HG03108 (cell line): ENCODE data around the gene FBXO47.

Experiments used
- ATAC-seq: cut with Tn5 transposase; IDR thresholded peaks from one replicate; pipeline ENCODE4 v1.9.1; 2021; ENCODE audit warnings: moderate library complexity; ENCODE audit not compliant: unreplicated experiment

FBXO47 gene

GRCh38 chr17:38967290-38967738 lies at the start of gene FBXO47:
FBXO47 (minus strand) TSS chr17:38967403; CDS start chr17:38963025, 4,378 bp downstream.
- ATAC-seq = no peak

DNA sequence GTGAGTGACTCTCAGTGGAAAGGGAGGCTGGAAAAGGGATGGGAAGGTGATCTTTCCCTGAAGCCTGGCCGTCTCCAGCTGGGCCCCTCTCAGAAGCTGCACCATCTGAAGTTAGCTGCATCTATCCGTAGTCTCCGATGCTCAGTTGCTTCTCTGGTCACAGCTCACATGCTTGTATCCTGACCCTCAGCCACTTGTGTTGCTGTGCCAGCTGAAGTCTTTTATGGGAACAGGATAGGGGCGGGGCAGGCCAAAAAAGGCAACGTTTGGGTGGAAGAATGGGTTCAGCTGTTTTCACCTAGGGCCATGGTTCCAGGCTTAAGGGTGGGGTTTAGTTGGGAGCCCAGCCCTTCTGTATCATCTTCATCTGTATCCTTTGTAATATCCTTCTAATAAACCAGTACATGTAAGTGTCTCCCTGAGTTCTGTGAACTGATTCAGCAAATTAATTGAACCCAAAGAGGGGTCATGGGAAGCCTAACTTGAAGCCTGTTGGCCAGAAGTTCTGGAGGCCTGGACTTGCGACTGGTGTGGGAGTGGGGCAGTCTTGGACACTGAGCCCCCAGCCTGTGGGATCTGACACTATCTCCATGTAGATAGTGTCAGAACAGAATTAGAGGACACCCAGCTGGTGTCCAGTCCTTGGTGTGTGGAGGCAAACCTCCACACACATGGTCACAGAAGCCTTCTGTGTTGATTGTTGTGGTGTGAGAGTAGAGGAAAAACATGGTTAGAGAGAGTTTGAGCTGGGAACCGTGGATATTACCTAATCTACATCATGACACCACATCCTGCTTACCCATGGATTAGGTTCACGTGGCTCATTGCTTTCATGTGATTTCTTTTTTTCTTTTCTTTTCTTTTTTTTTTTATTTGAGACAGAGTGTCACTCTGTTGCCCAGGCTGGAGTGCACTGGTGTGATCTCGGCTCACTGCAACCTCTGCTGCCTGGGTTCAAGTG lies 49.3 kb upstream of the FBXO47 start:
- no peak for ATAC-seq

DNA sequence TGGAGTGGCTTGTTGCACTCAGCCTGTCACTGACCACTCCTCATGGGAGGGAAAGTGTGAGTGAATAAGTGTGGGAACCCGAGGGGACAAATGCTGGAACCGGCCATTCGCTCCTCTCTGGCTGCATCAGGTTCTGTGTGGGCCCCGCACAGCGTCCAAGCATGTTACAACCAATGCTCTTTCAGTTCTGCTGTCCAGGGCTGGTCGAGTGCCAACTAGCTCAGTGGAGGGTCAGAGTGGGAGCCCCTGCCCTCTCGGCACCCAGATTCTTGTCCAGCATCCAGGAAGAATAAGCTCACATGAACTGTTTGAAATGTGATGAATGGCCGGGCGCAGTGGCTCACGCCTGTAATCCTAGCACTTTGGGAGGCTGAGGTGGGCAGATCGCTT lies 48.3 kb upstream of the FBXO47 start:
- ATAC-seq = no peak

GRCh38 chr17:39014795-39015545 lies 47.8 kb upstream of the FBXO47 start:
- no peak for ATAC-seq

DNA sequence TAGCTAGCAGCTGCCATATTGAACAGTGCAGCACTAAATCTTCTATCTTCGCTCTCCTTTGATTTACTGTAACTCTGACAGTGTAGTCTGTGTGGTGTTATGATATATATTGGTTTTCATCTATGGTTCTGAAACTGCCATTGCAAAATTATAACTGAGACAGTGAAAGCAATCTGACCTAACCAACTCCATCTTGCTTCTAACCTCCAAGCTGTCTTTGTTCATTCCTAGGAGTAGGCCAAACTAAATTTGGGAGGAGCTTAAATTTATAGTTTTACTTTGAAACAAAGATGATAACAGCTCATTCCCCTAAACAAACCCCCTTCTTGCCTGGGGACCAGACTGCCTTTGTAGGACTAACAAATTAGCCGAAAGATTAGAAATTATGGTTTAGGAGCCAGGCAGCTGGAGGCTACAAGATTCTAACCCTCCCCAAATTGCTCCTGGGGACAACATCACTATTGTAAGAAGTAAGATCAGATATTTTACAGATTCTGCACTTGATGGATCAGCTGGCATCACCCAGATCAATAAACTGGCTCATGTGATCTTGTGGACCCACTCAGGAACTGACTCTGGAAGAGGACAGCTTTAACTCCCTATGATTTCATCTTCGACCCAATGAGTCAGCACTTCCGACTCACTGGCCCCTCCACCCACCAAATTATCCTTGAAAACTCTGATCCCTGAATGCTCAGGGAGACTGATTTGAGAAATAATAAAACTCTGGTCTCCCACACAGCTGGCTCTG lies 47.0 kb upstream of the FBXO47 start:
- no peak for ATAC-seq

- no peak for ATAC-seq
These were observed 45.5 kb upstream of the FBXO47 start for GRCh38 chr17:39012725-39013124.

- ATAC-seq = no peak
These were observed 44.8 kb upstream of the FBXO47 start for GRCh38 chr17:39011907-39012468.

DNA sequence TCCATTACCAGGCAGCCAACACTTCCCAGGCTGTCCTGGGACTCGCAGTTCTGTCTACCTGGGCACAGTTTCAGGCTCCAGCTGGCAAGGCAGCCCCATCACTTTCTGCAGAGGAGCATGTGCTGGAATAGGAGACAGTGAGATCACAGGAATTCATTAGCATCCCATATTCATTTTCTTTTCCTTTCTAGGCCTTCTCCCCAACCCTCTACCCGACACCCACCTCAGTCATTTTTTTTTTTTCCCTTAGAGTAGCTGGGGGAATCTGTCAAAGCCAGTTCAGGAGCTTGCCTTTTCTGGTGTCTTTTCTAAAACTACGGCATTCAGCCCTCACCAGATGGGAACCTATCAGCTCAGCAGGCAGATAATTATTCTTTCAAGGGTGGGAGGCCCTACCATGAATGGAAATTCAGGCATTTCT lies 42.4 kb upstream of the FBXO47 start:
- no peak for ATAC-seq

DNA sequence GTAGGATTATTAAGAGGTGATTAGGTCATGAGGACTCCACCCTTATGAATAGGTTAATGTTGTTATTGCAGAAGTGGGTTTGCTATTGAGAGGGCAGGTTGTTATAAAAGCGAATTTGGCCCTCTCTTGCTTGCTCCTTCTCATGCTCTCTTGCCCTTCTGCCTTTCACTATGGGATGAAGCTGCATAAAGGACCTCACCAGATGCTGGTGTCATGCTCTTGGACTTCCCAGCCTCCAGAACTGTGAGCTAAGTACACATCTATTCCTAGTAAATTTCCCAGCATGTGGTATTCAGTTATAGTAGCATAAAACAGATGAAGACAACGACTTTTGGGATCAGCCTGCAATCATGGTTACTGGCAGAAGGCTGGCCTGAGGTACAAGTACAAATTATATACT lies 41.4 kb upstream of the FBXO47 start:
- ATAC-seq = no peak

DNA sequence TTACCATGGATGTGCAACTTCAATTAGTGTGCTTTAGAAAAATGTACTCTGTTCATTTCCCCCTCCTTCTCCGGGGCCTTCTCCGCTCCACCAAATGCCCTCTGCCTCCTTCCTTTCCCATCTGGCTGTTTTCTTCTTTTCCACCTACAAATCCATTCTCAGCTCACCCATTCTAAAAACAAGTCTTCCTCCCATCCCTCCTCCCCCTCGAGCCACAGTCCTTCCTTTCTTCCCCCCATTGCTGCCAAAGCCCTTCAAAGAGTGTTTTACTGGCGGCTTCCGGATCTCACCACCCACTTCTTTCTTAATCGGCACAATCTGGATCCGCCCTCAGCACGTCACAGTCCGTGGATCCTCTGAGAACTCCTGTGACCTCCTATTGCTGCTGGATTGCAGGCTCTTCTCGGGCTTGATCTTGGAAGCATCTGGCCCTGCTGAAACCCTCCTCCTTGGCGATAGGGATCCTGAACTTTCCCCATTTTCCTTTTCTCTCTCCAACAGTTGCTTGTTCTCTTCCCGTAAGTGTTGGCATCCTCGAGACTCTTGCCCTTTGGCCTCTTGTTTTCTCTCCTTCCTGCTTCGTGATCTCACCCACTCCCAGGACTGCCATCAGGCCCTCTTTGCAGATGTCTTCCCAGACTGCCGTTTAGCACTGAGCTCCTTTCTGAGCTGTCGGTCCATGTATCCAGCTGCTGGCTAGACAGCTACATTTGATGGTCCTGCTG lies 36.0 kb upstream of the FBXO47 start:
- no peak for ATAC-seq

- ATAC-seq = no peak
These were observed 34.8 kb upstream of the FBXO47 start for GRCh38 chr17:39001703-39002637.

DNA sequence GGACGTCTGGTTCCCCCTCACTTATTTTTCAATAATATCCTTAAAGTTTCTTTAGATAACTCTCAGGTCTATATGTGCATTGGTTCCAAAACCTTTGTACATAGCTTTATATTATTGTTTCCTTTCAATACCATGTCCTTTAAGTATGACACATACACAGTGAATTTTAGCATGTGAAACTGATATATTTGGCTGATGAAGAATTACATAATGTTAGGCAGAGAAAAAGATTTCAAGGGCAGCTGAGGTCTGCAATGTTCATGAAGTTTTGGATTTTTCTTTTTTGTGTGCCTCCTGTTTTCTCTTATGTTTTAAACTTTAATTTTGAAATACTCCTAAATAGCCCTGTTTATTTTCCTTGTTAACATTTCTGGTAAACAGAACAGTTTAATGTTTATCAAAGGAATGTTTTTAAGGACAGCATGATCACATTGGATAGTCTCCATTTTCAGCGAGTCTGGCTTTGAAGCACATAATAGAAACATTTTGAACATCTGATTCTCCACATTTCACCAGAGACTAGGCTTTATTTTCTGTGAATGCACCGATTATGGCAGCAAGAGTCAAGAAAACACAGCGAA lies 32.9 kb upstream of the FBXO47 start:
- ATAC-seq = no peak

DNA sequence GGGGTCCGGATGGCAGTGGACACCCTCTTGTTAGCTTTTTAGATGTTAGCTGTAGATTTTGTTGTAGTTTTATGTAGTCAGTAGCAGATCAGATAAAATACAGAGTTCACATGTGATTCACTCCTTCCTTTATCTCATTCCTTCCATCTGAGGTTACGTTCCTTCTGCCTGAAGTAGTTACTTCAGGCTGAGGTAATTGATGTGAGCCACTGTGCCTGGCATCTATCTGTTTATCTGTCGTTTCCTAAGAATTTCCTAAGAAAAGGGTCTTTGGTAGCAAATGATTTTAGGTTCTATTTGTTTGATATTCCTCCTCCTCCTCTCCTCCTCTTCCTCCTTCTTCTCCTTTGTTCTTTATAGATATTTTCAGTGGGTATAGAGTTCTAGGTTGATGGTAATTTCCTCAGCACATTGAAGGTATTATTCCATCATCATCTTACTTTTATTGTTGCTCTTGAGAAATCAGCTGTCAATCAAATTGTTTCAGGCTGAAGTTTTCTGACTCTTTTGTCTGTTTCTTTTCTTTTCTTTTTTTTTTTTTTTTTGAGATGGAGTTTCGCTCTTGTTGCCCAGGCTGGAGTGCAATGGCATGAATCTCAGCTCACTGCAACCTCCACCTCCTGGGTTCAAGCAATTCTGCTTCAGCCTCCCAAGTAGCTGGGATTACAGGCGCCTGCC lies 29.6 kb upstream of the FBXO47 start:
- ATAC-seq = no peak

DNA sequence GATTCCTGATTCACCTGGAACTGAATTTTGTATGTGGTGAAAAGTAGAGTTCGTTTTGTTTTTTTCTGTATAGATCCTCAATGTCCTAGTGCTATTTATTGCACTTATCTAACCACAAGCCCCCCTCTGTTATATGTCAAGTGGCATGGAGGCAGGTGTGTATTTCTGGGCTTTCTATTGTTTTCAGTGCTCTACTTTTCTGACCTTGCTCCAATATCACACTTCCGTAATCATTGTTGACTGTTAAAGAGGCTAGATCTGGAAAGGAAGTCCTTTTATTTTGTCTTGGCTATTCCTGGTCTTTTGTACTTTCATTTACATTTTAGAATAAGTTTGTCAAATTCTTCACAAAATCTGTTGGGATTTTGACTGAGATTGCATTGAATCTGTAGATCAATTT lies 26.8 kb upstream of the FBXO47 start:
- no peak for ATAC-seq

DNA sequence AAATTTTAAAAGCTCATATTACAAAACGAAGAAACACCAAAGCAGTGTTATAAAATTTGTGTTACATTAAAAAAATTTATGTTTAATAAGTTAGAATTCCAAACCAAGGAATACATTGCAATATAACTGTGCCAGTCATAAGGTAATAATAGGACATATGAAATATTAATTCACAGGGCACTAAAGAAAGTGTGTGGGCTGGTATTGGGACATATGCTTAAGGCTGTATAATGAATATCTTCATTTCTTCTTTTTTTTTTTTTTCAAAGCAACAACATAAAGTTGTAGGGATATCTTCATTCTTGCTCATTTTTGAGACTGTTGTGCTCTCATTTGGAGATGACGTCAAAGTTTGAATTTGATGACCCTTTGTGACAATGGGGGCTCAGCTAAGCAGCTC lies 17.5 kb upstream of the FBXO47 start:
- no peak for ATAC-seq

- ATAC-seq = no peak
These were observed 15.9 kb upstream of the FBXO47 start for GRCh38 chr17:38982858-38983746.

GRCh38 chr17:38981636-38982035 lies 14.4 kb upstream of the FBXO47 start:
- no peak for ATAC-seq
